HCT116 (cell line): ENCODE data around the gene SYF2. TPM values are rescaled to one million over a fixed set of nuclear protein-coding genes. Genes with fewer than 3 reads are reported as not detected.

Source experiments
- ATAC-seq: fragments of 200-7000 bp; cut with Tn5 transposase; 2 replicates; pipeline ENCODE4 v1.9.1; 2020; ENCODE audit warnings: mild to moderate bottlenecking, moderate library complexity
- BruUV-seq: library from RNA; stranded (reverse); fragments of 400-500 nt; replicated peaks from 2 replicates; lab custom pipeline; 2021; lab: Mats Ljungman, UMichigan
- CTCF ChIA-PET: fragments of 300-600 bp; sonication (Branson Sonifier 250); formaldehyde crosslinking; loops from one replicate; lab custom pipeline; 2021; ENCODE audit warnings: antibody characterized with exemption; lab: Charles Lee
- POLR2A ChIA-PET: fragments of 300-600, 350-600 bp; sonication (Branson Sonifier 250); formaldehyde crosslinking; loops from one replicate; lab custom pipeline; 2021; ENCODE audit warnings: antibody characterized with exemption; lab: Charles Lee
- RAD21 ChIA-PET, 2 experiments: fragments of 300-600 bp; sonication (Branson Sonifier 250); formaldehyde crosslinking; loops; one replicate each; lab custom pipeline; 2023; ENCODE audit warnings: low total read pairs in 2 of 2; ENCODE audit not compliant: uncharacterized antibody in 2 of 2, unreplicated experiment in 2 of 2, low non-redundant PET in 1 of 2; lab: Charles Lee
- DNase-seq: peaks from one replicate; pipeline ENCODE4 v3.0.0-alpha.2; 2010; ENCODE audit warnings: low read depth, low spot score
- H2AFZ ChIP-seq: fragments of 200-600 bp; shearing (Covaris generic), sonication (generic); 2 replicates; pipeline ENCODE4 v1.6.1; 2017; ENCODE audit warnings: low read depth, mixed run types, mixed read lengths, antibody characterized with exemption, low read length; ENCODE audit not compliant: poor library complexity, severe bottlenecking
- H3K27ac ChIP-seq: 2 replicates; pipeline ENCODE4 v1.5.1; 2012; ENCODE audit warnings: low read depth, low read length
- H3K27me3 ChIP-seq: fragments of 200-600 bp; sonication (generic); 2 replicates; pipeline ENCODE4 v1.6.1; 2016; ENCODE audit warnings: mixed run types, low read length, mixed read lengths; ENCODE audit not compliant: insufficient read depth
- H3K36me3 ChIP-seq, 2 experiments: fragments of 200-500 bp in 1 of 2; fragments of 200-600 bp in 1 of 2; sonication (Bioruptor generic) in 1 of 2; sonication (generic) in 1 of 2; 2 replicates each; pipeline versions ENCODE4 v1.5.1 to v1.6.1; 2014 to 2016; ENCODE audit warnings: low read length in 2 of 2, inconsistent platforms in 1 of 2, mixed read lengths in 1 of 2, mixed run types in 1 of 2; ENCODE audit not compliant: insufficient read depth in 2 of 2, control insufficient read depth in 1 of 2
- H3K4me1 ChIP-seq, 2 experiments: fragments of 200-600 bp in 1 of 2; sonication (generic) in 1 of 2; 2 replicates each; pipeline versions ENCODE4 v1.5.1 to v1.6.1; 2012 to 2017; ENCODE audit warnings: low read length in 2 of 2, inconsistent platforms in 1 of 2, mild to moderate bottlenecking in 1 of 2, mixed read lengths in 1 of 2, mixed run types in 1 of 2, moderate library complexity in 1 of 2; ENCODE audit not compliant: insufficient read depth in 2 of 2, control insufficient read depth in 1 of 2
- H3K4me2 ChIP-seq: fragments of 200-600 bp; sonication (generic); 2 replicates; pipeline ENCODE4 v1.6.1; 2017; ENCODE audit warnings: mixed run types, low read length, mixed read lengths
- H3K4me3 ChIP-seq, 2 experiments: fragments of 200-600 bp in 1 of 2; sonication (generic) in 1 of 2; replicated peaks in 1 of 2; 2 replicates each; pipeline ENCODE4 v1.5.1; 2011 to 2016; ENCODE audit warnings: low read length in 2 of 2, control low read depth in 1 of 2, low read depth in 1 of 2, mild to moderate bottlenecking in 1 of 2, mixed read lengths in 1 of 2, mixed run types in 1 of 2
- H3K79me2 ChIP-seq: fragments of 200-600 bp; sonication (generic); 2 replicates; pipeline ENCODE4 v1.6.1; 2017; ENCODE audit warnings: mild to moderate bottlenecking, mixed run types, low read length, moderate library complexity, mixed read lengths; ENCODE audit not compliant: insufficient read depth
- H3K9ac ChIP-seq: fragments of 200-600 bp; sonication (generic); 2 replicates; pipeline ENCODE4 v1.6.1; 2016; ENCODE audit warnings: low read length, mixed read lengths
- H3K9me2 ChIP-seq: fragments of 200-600 bp; sonication (generic), shearing (Covaris generic); 2 replicates; pipeline ENCODE4 v1.6.1; 2017; ENCODE audit warnings: mixed run types, mild to moderate bottlenecking, moderate library complexity; ENCODE audit not compliant: insufficient read depth
- H3K9me3 ChIP-seq, 2 experiments: fragments of 200-500 bp in 1 of 2; fragments of 200-600 bp in 1 of 2; sonication (Bioruptor generic) in 1 of 2; sonication (generic) in 1 of 2; 2 replicates each; pipeline ENCODE4 v1.6.1; 2014 to 2017; ENCODE audit warnings: low read length in 2 of 2, mixed read lengths in 2 of 2, inconsistent platforms in 1 of 2, low read depth in 1 of 2, mild to moderate bottlenecking in 1 of 2, mixed run types in 1 of 2, moderate library complexity in 1 of 2; ENCODE audit not compliant: control insufficient read depth in 1 of 2, insufficient read depth in 1 of 2
- H4K20me1 ChIP-seq: fragments of 200-600 bp; sonication (generic), shearing (Covaris generic); 2 replicates; pipeline ENCODE4 v1.6.1; 2017; ENCODE audit warnings: mixed run types, mild to moderate bottlenecking, moderate library complexity; ENCODE audit not compliant: insufficient read depth
- EGR1 ChIP-seq: IDR thresholded peaks from 2 replicates; pipeline ENCODE4 v1.6.1; 2012; ENCODE audit warnings: low read depth
- POLR2AphosphoS5 ChIP-seq: IDR thresholded peaks from 2 replicates; pipeline ENCODE4 v1.6.1; 2011; ENCODE audit warnings: mild to moderate bottlenecking, low read depth, low read length, moderate library complexity
- RAD21 ChIP-seq: IDR thresholded peaks from 2 replicates; pipeline ENCODE4 v1.6.1; 2012; ENCODE audit warnings: low read depth, mild to moderate bottlenecking
- SP1 ChIP-seq: IDR thresholded peaks from 2 replicates; pipeline ENCODE4 v1.6.1; 2012; ENCODE audit warnings: low read depth
- SRF ChIP-seq: IDR thresholded peaks from 2 replicates; pipeline ENCODE4 v1.6.1; 2012; ENCODE audit warnings: low read depth
- TCF7L2 ChIP-seq: IDR thresholded peaks from 2 replicates; pipeline ENCODE4 v1.7.0; 2011; ENCODE audit warnings: borderline replicate concordance, inconsistent platforms; ENCODE audit not compliant: insufficient read depth, insufficient read length; ENCODE audit errors: extremely low read depth
- YY1 ChIP-seq: IDR thresholded peaks from 2 replicates; pipeline ENCODE4 v1.6.1; 2011; ENCODE audit warnings: low read length, low read depth, moderate library complexity, mild to moderate bottlenecking; ENCODE audit not compliant: insufficient replicate concordance; ENCODE audit errors: extremely low read depth
- ZBTB33 ChIP-seq: IDR thresholded peaks from 2 replicates; pipeline ENCODE4 v1.6.1; 2011; ENCODE audit warnings: mild to moderate bottlenecking, low read length, moderate library complexity; ENCODE audit not compliant: insufficient replicate concordance; ENCODE audit errors: extremely low read depth
- ZFX ChIP-seq: fragments of 450-650 bp; IDR thresholded peaks from 2 replicates; pipeline ENCODE4 v1.6.1; 2017
- ZNF274 ChIP-seq: fragments of 200-500 bp; sonication (Bioruptor generic); IDR thresholded peaks from 2 replicates; pipeline ENCODE4 v1.6.1; 2014; ENCODE audit warnings: mild to moderate bottlenecking, low read depth, low read length, inconsistent platforms
- intact Hi-C: fragments of 100-400 bp; cut with micrococcal nuclease; formaldehyde crosslinking; loops from 2 replicates; pipeline ENCODE4 v1.10.0; 2022
- total RNA-seq: library from RNA; stranded (reverse); gene quantifications from one replicate; pipeline ENCODE4 v1.2.1, GENCODE V29; 2021; ENCODE audit not compliant: unreplicated experiment
- TF ChIP-seq, protein P1 (sequence below), 3 experiments: fragments of 200-600 bp in 1 of 3; sonication (generic) in 1 of 3; IDR thresholded peaks in 2 of 3; conservative IDR thresholded peaks in 1 of 3; 2 replicates each; pipeline ENCODE4 v1.5.1; 2012 to 2017; ENCODE audit warnings: low read depth in 2 of 3, low read length in 2 of 3, antibody characterized with exemption in 1 of 3, borderline replicate concordance in 1 of 3, control low read depth in 1 of 3, mild to moderate bottlenecking in 1 of 3, mixed read lengths in 1 of 3, mixed run types in 1 of 3, moderate library complexity in 1 of 3; ENCODE audit not compliant: insufficient read depth in 1 of 3

The SYF2 gene
- total RNA-seq, 1 experiment from 2014 or later = 40.4 TPM

DNA sequence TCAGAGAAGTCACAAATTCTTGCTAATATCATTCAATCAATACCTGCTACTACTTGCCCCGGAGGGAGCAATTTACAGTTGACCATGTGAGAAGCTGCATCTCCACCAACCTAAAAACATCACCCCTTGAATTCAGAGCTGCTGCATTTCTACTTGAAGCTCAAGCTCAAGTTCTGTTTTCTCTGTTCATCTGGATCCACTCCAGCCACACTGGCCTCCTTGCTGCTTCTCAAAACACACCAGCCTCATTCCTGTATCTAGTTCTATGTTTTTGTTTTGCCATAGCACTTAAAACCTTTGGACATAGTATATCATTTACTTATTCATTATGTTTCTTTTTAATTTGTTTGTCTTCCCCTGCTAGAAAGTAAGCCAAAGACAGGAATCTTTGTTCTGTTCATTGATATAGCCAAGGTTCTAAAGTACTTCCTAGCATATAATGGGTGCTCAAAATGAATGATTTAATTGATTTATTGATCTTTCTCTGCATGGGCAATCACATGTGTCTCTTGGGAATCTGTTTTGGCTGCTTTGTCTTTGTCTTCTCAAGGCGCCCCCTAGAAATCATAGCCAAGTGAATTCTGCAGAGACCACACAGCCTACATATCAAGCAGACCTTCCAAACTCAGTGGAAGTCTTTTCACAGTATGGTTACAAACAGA, 23.6 kb downstream of the SYF2 start:
- ChIA-PET CTCF (no interaction called here), RAD21 (no interaction called here), POLR2A (no interaction called here)
- H3K4me1 ChIP-seq = no peaks in the 10 kb centered on the region
- ATAC-seq = no peak
- H4K20me1 ChIP-seq = no peaks in the 10 kb centered on the region
- intact Hi-C loops = loop anchor here (5.0 kb wide), 1 partner anchor 91 kb away; no protein-coding TSS in a partner anchor
- H3K79me2 ChIP-seq = no peaks in the 10 kb centered on the region
- no peaks in the 10 kb centered on the region for H3K36me3 ChIP-seq
- no peak overlapping the region for H3K4me3 ChIP-seq
- H3K9ac ChIP-seq = no peak overlapping the region
- 0 out of 2 replicates have a peak, but pooled peaks cover 3% of the 10 kb centered on the region for H3K27me3 ChIP-seq
- no peak overlapping the region for H3K4me2 ChIP-seq
- no peak overlapping the region for H2AFZ ChIP-seq
- TF ChIP-seq ZBTB33 = no peak
- TF ChIP-seq ZNF274 = no peak
- TF ChIP-seq TCF7L2 = no peak
- no peak for TF ChIP-seq RAD21
- TF ChIP-seq ZFX = no peak
- no peak for TF ChIP-seq POLR2AphosphoS5
- no peak for TF ChIP-seq SP1
- no peak for TF ChIP-seq SRF
- TF ChIP-seq, protein P1, sequence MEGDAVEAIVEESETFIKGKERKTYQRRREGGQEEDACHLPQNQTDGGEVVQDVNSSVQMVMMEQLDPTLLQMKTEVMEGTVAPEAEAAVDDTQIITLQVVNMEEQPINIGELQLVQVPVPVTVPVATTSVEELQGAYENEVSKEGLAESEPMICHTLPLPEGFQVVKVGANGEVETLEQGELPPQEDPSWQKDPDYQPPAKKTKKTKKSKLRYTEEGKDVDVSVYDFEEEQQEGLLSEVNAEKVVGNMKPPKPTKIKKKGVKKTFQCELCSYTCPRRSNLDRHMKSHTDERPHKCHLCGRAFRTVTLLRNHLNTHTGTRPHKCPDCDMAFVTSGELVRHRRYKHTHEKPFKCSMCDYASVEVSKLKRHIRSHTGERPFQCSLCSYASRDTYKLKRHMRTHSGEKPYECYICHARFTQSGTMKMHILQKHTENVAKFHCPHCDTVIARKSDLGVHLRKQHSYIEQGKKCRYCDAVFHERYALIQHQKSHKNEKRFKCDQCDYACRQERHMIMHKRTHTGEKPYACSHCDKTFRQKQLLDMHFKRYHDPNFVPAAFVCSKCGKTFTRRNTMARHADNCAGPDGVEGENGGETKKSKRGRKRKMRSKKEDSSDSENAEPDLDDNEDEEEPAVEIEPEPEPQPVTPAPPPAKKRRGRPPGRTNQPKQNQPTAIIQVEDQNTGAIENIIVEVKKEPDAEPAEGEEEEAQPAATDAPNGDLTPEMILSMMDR (IDR thresholded peaks at IDR 0.05 in 2 of 3, conservative IDR thresholded peaks at IDR 0.05 in 1 of 3; ENCODE audit: borderline replicate concordance in 1 of 3, insufficient read depth in 1 of 3, low read depth in 2 of 3, low read length in 2 of 3) = no peak
- TF ChIP-seq EGR1 = no peak
- TF ChIP-seq YY1 = no peak
- no TSS peak for BruUV-seq
- no peak for DNase-seq
- H3K9me3 ChIP-seq = no peaks in the 10 kb centered on the region
- H3K27ac ChIP-seq = no peak overlapping the region
- no peaks in the 10 kb centered on the region for H3K9me2 ChIP-seq
